PC-3 (cell line): ENCODE results near the gene CDC27. TPM values are rescaled to one million over a fixed set of nuclear protein-coding genes. Genes with fewer than 3 reads are reported as not detected.

Source experiments
- ATAC-seq: fragments of 200-7000 bp; cut with Tn5 transposase; 2 replicates; pipeline ENCODE4 v1.9.1; 2020; ENCODE audit warnings: mild to moderate bottlenecking, moderate library complexity
- BruUV-seq: library from RNA; stranded (reverse); fragments of 400-500 nt; replicated peaks from 2 replicates; lab custom pipeline; 2021; lab: Mats Ljungman, UMichigan
- CTCF ChIA-PET: fragments of 300-600 bp; sonication (Branson Sonifier 250); formaldehyde crosslinking; loops from one replicate; lab custom pipeline; 2022; ENCODE audit warnings: antibody characterized with exemption; lab: Charles Lee
- POLR2A ChIA-PET: fragments of 300-600 bp; sonication (Branson Sonifier 250); formaldehyde crosslinking; loops from one replicate; lab custom pipeline; 2022; ENCODE audit warnings: antibody characterized with exemption; ENCODE audit not compliant: unreplicated experiment; lab: Charles Lee
- DNase-seq: peaks from one replicate; pipeline ENCODE4 v3.0.0-alpha.2; 2015
- H2AFZ ChIP-seq: fragments of 300-600 bp; sonication (generic); 2 replicates; pipeline ENCODE4 v1.6.0; 2016; ENCODE audit warnings: antibody characterized with exemption, low read length
- H3F3A ChIP-seq: fragments of 300-600 bp; sonication (generic); one replicate; pipeline ENCODE4 v1.6.0; 2017; ENCODE audit warnings: antibody characterized with exemption, low read length, control low read depth, mild to moderate bottlenecking; ENCODE audit not compliant: unreplicated experiment
- H3K27ac ChIP-seq: fragments of 300-600 bp; sonication (generic); 2 replicates; pipeline ENCODE4 v1.5.1; 2016; ENCODE audit warnings: mild to moderate bottlenecking, low read length
- H3K27me3 ChIP-seq: fragments of 300-600 bp; sonication (generic); 2 replicates; pipeline ENCODE4 v1.6.1; 2016; ENCODE audit warnings: low read length, mixed read lengths
- H3K36me3 ChIP-seq: fragments of 300-600 bp; sonication (generic); 2 replicates; pipeline ENCODE4 v1.6.1; 2016; ENCODE audit warnings: low read depth, mixed run types, low read length, mixed read lengths
- H3K4me1 ChIP-seq: fragments of 300-600 bp; sonication (generic); 2 replicates; pipeline ENCODE4 v1.5.1; 2016; ENCODE audit warnings: low read length; ENCODE audit not compliant: insufficient read depth
- H3K4me2 ChIP-seq: fragments of 300-600 bp; sonication (generic); 2 replicates; pipeline ENCODE4 v1.6.0; 2016; ENCODE audit warnings: low read length
- H3K4me3 ChIP-seq: fragments of 300-600 bp; sonication (generic); 2 replicates; pipeline ENCODE4 v1.5.1; 2016; ENCODE audit warnings: mild to moderate bottlenecking, low read length, mixed read lengths
- H3K79me2 ChIP-seq: fragments of 300-600 bp; sonication (generic); 2 replicates; pipeline ENCODE4 v1.6.1; 2017; ENCODE audit warnings: low read length, mixed read lengths
- H3K9ac ChIP-seq: fragments of 300-600 bp; sonication (generic); 2 replicates; pipeline ENCODE4 v1.6.0; 2016; ENCODE audit warnings: mild to moderate bottlenecking, low read length
- H3K9me2 ChIP-seq: fragments of 300-600 bp; sonication (generic); replicated peaks from 2 replicates; pipeline ENCODE4 v1.6.1; 2016; ENCODE audit warnings: mixed run types, low read length, mixed read lengths
- H3K9me3 ChIP-seq: fragments of 300-600 bp; sonication (generic); 2 replicates; pipeline ENCODE4 v1.6.1; 2016; ENCODE audit warnings: low read length, mixed read lengths
- H4K20me1 ChIP-seq: fragments of 300-600 bp; sonication (generic); 2 replicates; pipeline ENCODE4 v1.6.1; 2016; ENCODE audit warnings: low read length, mixed read lengths
- EZH2 ChIP-seq: fragments of 300-600 bp; sonication (generic); IDR thresholded peaks from one replicate; pipeline ENCODE4 v1.6.1; 2017; ENCODE audit warnings: antibody characterized with exemption, mild to moderate bottlenecking, low read length; ENCODE audit not compliant: unreplicated experiment
- EZH2phosphoT487 ChIP-seq: fragments of 300-600 bp; sonication (generic); IDR thresholded peaks from 2 replicates; pipeline ENCODE4 v1.6.1; 2018; ENCODE audit warnings: mild to moderate bottlenecking, antibody characterized with exemption, low read length, borderline replicate concordance
- intact Hi-C: fragments of 100-400 bp; cut with micrococcal nuclease; formaldehyde crosslinking; loops from 2 replicates; pipeline ENCODE4 v1.9.0; 2023
- total RNA-seq: library from RNA; depleted of rRNA; stranded (reverse); fragments of >200 nt; gene quantifications from 2 replicates; pipeline ENCODE4 v1.2.3, GENCODE V29; 2014
- TF ChIP-seq, protein P1 (sequence below): fragments of 300-600 bp; sonication (generic); conservative IDR thresholded peaks from 2 replicates; pipeline ENCODE4 v1.5.1; 2017; ENCODE audit warnings: antibody characterized with exemption, low read depth, mild to moderate bottlenecking, low read length

CDC27 gene
- total RNA-seq, 1 experiment from 2014 or later = 167 TPM

- no peaks in the 10 kb centered on the region for H3F3A ChIP-seq
- POLR2A ChIA-PET = no interaction called here
- H3K4me2 ChIP-seq = no peak overlapping the region
- H3K36me3 ChIP-seq = no peaks in the 10 kb centered on the region
- intact Hi-C loops = no loop called here
- no peak overlapping the region for H3K27ac ChIP-seq
- BruUV-seq = no TSS peak
- H4K20me1 ChIP-seq = no peaks in the 10 kb centered on the region
- H3K4me1 ChIP-seq = no peaks in the 10 kb centered on the region
- no peak overlapping the region for H2AFZ ChIP-seq
- DNase-seq (no peak), ATAC-seq (no peak)
- no peaks in the 10 kb centered on the region for H3K9me2 ChIP-seq
- H3K9me3 ChIP-seq = no peaks in the 10 kb centered on the region
- no peak overlapping the region for H3K4me3 ChIP-seq
- H3K79me2 ChIP-seq = no peaks in the 10 kb centered on the region
- TF ChIP-seq EZH2phosphoT487 = no peak
- no peak for TF ChIP-seq EZH2
- TF ChIP-seq, protein P1, sequence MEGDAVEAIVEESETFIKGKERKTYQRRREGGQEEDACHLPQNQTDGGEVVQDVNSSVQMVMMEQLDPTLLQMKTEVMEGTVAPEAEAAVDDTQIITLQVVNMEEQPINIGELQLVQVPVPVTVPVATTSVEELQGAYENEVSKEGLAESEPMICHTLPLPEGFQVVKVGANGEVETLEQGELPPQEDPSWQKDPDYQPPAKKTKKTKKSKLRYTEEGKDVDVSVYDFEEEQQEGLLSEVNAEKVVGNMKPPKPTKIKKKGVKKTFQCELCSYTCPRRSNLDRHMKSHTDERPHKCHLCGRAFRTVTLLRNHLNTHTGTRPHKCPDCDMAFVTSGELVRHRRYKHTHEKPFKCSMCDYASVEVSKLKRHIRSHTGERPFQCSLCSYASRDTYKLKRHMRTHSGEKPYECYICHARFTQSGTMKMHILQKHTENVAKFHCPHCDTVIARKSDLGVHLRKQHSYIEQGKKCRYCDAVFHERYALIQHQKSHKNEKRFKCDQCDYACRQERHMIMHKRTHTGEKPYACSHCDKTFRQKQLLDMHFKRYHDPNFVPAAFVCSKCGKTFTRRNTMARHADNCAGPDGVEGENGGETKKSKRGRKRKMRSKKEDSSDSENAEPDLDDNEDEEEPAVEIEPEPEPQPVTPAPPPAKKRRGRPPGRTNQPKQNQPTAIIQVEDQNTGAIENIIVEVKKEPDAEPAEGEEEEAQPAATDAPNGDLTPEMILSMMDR = no peak
- H3K9ac ChIP-seq = no peak overlapping the region
- no peaks in the 10 kb centered on the region for H3K27me3 ChIP-seq
- CTCF ChIA-PET = interaction anchor here (0.5 kb wide), 1 partner anchor 107 kb away, joined by 4 read pairs; no protein-coding TSS in a partner anchor
Measured at GRCh38 chr17:47207143-47208067, 18.3 kb upstream of the CDC27 start.

DNA sequence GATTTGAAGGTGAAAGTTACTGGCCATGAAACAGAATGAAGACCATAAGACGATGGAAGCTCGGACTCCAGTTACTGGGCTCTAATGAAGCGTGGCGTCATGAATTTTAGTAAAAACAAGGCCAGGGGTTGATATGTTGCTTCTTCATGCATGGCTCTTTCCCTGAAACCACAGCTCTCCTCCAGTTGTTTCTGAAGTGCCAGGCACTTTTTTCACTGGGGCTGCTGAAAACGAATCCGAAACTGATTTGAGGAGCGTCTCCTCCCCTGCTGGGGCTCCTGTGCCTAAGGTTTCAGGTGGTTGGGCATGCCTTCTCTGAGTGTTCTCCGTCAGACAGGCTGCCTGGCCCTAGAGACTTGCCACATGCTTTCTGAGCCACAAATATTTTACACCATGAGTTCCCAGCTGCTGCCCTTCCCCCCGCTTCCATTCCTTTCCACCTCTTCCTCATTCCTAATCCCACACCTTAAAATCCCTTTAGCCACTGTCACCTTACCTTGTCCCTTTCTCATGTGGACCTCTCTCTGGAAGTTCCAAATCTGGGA lies 16.4 kb upstream of the CDC27 start:
- Histone ChIP-seq H3K27ac (no peak overlapping the region), H3K79me2 (no peaks in the 10 kb centered on the region), H3K9me3 (no peaks in the 10 kb centered on the region), H3K4me3 (no peak overlapping the region), H3K4me2 (no peak overlapping the region), H3K9me2 (no peaks in the 10 kb centered on the region), H3K36me3 (no peaks in the 10 kb centered on the region), H3K4me1 (no peaks in the 10 kb centered on the region), H2AFZ (no peak overlapping the region), H4K20me1 (no peaks in the 10 kb centered on the region), H3K27me3 (no peaks in the 10 kb centered on the region), H3F3A (no peaks in the 10 kb centered on the region), H3K9ac (no peak overlapping the region)
- intact Hi-C loops = no loop called here
- no peak for DNase-seq
- ChIA-PET CTCF (no interaction called here), POLR2A (interaction anchor here (0.6 kb wide), 1 partner anchor 14 kb away, joined by 3 read pairs; no protein-coding TSS in a partner anchor)
- no peak for TF ChIP-seq EZH2
- TF ChIP-seq, protein P1 = no peak
- TF ChIP-seq EZH2phosphoT487 = no peak
- ATAC-seq = no peak
- no TSS peak for BruUV-seq
